GM18907 (cell line): ENCODE results near the gene NMB.
"Not testable (repeated sequence)": the region's sequence is repeated elsewhere in the genome, so short reads cannot be mapped to it uniquely, and the experiment has no call there.

Experiments
- ATAC-seq: cut with Tn5 transposase; IDR thresholded peaks from one replicate; pipeline ENCODE4 v1.9.1; 2021; ENCODE audit warnings: mild to moderate bottlenecking, moderate library complexity; ENCODE audit not compliant: unreplicated experiment

NMB gene

DNA sequence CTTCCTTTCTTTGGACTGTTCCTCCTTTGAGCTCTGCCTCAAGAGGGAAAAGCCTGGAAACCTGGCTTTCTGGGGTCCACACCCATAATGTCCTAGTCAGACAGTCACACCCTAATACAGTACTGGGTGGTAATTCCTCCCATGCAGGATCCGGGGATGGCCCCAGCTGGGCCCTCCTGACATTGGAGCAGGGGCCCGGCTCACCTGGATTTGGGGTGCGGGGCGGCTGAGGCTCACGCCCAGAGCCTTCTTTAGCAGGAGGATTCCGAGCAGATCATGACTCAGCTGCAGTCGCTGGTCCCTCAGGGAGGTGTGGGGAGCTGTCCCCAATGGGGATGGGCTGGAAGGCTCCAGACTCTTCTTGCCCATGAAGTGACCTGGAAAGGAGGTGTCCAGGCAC is 1.0 kb downstream of the NMB start:
- no peak for ATAC-seq

DNA sequence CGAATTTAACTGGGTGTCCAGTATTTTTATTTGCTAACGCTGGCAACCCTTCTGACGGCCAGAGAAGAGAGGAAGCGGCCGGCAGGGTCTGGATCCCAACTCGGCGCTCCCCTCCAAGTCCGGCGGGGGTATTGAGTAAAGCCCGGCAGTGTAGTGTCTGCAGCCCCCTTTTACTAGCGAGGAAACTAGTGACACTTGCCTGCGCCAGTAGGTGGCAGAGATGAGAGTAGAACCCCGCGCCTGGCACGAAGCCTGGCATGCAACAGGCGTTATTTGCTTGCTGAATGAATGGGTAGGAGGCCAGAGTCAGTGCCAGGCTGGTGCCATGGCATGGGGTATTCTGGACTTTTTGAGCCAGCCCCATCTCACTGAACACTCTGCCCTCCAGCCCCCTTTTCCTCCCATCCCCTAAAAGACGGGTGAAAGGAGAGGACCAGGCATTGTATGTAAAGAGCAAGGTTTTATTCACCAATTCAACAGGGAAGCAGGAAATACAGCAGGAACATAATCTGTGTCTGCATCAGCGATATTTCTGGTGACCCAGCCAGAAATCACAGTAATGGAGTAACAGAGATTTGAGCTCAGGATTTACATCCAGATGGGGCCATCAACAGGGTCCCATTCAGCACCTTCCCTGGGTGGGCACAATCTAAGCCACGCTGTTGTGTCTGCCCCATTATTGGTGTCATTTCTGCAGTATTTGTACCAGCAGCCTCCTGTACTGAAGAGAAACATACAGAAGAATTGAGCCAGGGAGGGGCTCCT is 3.1 kb downstream of the NMB start:
- ATAC-seq, result peak; percentile 43

DNA sequence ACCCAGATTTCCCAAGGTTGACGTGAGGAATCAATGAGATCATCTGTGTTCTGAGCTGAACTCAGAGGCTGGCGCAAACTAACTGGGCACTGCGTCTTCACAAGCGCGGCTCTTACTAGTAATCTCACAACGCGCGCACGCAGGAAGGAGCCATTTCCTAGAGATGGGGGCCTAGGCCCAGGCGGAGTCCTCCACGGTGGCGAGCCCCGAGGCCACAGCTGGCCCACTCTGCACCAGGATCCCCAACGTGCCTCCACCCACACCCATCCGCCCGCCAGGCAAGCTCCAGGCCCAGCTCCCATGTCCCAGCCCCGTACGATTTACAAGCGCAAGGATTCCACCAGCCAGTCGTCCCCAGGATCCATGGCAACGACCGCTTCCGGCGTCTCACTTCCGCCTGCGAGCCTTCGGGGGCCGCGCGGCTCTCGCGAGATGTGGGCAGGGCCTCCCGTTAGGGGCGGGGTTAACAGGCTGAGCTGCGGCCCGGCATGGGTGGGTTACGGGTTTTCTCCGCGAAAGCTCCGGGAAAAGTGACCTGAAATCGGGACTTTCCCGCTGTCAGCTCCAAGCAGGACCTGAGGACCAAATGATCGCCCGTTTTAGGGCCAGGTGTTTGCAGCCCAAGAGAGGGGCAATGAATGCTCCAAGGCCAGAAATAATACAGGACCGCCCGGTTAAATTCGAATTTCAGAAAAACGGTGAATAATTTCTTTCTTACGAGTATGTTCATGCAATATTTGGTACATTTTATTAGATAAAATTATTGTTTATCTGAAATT is 3.9 kb downstream of the NMB start, which contains the start of gene WDR73:
WDR73 (minus strand) TSS at position 374 of the 779 bp plus-strand sequence; CDS start at position 365, 9 bp downstream.
- ATAC-seq, result peak; percentile 86

DNA sequence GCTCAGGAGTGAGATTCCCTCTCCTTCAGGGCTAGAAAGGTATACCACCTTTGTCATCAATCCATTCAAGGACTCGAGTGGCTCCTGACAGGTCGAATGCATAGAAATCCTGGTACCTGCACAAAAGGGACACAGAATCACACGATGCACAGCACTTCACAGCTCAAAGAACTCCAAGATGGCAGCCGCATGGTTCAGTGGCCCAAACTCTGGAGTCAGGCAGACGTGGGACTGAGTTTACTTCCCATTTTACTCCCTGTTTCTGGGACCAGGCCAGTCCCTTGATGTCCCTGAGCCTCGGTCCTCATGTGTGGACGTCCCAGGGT is 4.5 kb downstream of the NMB start:
- ATAC-seq, result no peak

DNA sequence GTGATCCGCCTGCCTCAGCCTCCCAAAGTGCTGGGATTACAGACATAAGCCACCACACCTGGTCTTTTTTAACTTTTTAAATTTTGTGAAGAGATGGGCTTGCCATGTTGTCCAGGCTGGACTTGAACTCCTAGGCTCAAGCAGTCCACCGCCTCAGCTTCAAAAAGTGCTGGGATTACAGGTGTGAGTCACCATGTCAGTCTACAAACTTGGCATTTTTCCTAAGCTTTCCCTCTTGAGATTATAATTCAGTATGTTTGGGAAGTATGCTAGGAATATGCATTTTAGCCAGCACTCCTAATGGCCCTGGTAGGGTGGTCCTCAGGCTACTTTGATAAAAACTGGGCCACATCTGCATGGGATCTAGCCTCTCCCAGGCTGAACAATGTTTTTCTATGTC is 8.3 kb downstream of the NMB start:
- no peak for ATAC-seq

DNA sequence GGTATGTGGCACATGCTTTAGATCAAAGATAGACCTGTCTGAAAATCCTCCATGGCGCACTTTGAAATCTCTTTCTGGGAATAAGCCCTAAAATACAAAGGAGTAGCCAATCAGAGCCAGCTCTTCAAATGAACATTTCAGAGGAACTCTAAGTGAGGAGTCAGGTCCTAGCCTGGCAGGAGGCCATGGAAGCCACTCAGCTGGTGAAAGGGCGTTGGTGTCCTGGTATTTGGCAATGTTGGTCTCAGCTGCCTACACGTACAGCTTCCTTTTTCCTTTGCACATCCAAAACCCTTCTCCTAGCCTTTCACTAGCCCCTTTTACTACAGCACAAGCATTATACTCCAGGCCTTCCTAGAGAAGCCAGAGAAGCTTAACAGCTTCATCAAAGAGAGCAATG is 9.5 kb downstream of the NMB start:
- no peak for ATAC-seq

DNA sequence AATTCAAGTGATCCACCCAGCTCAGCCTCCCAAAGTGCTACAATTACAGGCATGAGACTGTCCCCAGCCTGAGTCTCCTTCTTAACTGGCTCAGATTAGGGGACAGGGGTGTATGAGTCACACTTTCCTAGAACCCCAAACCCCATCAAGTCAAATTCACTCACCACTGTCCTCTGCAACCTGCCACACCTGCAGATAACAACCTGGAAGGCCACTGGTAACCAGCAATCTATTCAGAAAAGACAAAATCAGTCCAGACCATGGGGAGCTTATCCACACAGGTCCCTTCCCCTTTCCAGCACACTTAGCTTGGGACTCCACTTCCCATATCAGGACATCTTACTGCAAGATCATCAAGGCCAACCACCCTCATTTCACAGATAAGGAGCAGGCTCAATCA is 10.3 kb downstream of the NMB start:
- ATAC-seq, result no peak

DNA sequence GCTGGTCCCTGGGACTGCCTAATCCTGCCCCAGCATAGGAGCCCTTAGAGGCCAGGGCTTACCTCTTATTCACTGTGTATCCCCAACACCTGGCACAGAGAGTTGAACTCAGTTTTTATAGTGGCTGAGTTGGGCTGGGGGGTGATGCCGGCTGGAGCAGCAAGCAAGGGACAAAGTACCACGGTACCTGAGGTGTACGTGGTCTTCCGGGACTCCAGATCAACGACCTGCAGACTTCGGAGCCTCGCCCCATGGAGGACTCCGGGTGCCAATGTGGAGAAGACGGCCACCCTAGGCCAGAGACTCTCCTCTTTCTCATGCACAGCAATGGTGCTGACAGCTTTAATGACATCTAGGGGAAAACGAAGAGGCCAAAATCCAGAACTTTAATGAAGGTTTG is 12.0 kb downstream of the NMB start:
- ATAC-seq, result no peak

DNA sequence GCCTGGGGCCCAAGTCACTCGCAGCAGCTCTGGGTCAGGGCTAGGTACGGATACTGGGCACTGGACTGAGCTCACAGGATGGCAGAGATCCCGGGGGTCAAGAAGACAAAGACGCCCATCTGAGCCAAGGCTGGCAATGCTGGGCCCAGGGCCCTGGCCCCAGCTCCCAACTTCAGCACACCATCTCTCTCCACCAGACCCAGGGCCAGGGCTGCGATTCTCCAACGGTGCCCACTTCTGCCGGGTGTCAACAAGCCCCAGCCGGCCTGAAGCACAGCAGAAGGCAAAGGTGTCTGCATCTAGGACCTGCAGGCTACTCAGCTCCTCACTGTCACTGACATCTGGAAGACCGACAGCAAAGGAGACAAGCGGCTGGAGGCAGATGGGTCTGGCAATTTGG is 12.5 kb downstream of the NMB start:
- ATAC-seq, result no peak

DNA sequence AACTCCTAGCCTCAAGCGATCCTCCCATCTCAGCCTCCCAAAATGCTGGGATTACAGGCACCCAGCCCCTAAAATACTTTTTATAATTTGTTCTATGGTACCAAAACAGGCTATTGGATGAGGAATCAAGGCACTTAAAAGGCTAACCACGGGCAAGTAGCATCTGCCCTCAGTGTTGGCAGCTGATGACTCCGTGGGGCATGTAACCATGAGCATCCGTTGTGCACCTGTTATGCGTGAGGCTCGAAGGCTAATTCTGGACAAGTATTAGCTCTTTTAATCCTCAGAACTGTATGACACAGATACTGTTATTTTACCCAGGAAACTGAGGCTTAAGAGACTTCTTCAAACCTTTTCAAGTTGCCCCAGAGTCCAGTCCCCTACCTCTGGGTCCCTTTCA is 14.2 kb downstream of the NMB start:
- no peak for ATAC-seq

DNA sequence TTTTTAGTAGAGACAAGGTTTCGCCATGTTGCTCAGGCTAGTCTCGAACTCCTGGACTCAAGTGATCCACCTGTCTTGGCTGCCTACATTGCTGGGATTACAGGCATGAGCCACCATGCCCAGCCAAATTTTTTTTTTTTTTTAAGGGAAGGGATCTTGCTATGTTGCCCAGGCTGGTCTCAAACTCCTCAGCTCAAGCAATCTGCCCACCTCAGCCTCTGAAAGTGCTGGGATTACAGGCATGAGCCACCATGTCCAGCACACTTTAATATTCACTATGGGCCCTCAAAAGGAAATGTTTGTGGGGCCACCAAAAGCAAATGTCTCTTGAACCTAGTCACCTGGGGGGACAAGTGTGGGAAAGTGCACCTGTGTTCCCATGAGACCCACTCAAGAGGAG is 15.4 kb downstream of the NMB start:
- not testable (repeated sequence) for ATAC-seq

DNA sequence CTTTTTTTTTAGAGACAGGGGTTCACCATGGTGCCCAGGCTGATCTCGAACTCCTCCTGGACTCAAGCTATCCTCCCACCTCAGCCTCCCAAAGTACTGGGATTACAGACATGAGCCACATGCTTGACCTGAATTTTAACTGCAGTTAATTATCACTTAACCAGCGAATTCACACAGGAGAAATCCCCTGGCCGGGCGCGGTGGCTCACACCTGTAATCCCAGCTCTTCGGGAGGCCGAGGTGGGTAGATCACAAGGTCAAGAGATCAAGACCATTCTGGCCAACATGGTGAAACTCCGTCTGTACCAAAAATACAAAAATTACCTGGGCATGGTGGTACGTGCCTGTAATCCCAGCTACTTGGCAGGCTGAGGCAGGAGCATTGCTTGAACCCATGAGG is 16.1 kb downstream of the NMB start:
- not testable (repeated sequence) for ATAC-seq

DNA sequence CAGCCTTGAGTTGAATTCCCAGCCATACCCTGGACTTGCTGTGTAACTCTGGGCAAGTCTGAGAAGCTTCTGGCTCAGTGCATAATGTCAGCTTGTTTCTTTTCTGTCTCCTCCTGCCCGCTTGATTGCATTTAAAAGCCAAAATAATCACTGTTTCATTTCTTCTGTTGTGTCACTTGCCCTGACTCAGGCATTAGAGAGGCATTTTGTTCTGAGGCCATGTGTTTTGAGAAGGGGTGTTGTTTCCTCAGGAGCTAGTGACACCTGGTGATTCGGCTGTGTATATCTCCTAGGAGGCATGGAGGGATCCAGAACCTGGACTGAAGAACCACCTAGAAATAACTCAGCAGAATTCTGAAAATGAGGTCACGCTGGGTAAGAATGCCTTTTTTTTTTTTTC is 19.9 kb downstream of the NMB start:
- no peak for ATAC-seq

DNA sequence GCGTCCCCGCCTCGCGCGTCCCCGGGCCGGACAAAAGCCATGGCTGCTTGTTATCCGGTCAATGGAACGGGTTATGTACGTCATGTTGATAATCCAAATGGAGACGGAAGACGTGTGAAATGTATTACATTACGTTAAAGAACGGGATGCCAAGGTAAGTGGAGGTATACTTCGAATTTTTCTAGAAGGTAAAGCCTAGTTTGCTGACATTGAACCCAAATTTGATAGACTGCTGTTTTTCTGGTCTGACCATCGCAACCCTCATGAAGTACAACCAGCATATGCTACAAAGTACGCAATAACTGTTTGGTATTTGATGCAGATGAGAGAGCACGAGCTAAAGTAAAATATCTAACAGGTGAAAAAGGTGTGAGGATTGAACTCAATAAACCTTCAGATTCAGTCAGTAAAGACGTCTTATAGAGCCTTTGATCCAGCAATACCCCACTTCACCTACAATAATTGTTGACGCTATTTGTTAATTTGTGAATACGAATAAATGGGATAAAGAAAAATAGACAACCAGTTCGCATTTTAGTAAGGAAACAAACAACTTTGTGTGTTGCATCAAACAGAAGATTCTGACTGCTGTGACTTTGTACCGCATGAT is 23.7 kb downstream of the NMB start:
- no peak for ATAC-seq

DNA sequence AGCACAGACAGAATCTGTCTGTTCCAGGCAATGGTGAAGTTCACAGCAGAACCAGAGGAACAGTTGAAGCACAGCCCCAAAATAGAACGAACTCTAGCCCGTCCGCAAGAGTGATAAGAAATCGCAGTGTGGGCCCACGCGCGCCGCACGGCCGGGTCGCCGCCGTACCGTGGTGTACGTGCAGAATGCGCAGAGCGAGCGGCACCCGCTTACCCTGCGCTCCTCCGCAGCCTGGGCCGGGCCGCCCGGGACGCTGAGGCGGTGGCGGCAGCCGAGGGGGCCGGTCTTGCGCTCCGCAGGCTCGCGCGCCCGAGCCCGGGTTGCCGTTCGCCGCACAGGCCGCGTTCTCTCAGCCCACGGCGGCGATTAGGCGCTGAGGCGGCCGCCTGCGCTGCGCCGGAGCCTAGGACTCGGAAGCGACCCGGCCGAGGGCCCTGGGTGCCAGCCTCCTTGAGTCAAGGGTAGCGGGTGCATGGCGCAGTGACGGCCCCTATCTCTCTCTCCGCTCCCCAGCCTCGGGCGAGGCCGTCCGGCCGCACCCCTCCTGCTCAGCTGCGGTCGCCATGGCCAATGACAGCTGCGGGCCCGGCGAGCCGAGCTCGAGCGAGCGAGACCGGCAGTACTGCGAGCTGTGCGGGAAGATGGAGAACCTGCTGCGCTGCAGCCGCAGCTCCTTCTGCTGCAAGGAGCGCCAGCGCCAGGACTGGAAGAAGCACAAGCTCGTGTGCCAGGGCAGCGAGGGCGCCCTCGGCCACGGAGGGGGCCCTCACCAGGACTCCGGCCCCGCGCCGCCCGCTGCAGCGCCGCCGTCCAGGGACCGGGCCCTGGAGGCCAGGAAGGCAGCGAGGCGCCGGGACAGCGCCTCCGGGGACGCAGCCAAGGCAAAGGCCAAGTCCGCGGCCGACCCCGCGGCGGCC is 24.4 kb downstream of the NMB start:
- peak; percentile 44 for ATAC-seq

DNA sequence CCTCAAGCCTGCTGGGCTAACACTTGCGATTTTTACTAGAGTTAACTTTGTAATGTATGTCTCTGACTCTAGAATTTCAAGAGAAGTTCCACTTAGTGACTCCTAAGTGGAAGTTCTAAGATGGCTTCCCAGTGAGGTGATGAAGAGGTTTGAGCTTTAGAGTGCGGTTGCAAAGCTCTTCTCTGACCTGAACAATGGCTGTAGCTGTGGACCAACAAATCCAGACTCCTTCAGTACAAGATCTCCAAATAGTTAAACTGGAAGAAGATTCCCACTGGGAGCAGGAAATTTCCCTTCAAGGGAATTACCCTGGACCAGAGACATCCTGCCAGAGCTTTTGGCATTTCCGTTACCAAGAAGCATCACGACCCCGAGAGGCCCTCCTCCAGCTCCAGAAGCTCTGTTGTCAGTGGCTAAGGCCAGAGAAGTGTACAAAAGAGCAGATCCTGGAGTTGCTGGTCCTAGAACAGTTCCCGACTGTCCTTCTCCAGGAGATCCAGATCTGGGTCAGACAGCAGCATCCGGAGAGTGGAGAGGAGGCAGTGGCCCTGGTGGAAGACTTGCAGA is 26.2 kb downstream of the NMB start:
- ATAC-seq, result no peak

DNA sequence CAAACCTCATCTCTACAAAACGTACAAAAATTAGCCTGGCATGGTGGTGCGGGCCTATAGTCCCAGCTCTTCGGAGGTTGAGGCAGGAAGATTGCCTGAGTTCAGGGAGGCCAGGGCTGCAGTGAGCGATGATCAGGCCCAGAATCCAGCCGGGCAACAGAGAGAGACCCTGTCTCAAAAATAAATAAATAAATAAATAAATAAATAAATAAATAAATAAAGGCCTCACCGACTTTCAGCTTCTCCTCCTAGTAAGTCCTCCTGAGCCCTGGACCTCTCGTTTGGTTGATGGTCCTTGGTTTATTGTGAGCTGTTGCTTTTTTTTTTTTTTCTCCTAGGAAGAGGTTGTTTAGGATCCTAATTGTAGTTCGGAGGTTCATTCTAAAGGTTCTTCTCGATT is 29.0 kb downstream of the NMB start:
- no peak for ATAC-seq

DNA sequence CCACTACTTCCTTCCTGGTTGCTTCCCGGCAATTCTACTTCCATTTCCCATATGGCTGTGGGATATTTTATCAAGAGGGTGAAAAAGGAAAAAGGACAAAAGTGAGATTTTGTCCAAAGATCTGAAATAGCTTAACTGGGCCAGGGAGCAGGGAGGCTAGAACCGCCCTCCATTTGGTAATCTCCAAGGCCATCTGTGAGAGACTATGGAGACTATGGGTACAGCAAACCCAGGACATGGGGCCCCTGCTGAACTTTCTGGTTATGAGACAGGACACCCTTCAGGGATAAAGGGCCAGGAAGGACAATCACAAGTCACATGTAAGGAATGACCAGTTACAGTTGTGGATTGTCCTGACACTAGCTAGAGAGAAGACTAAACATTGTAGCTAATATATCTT is 32.9 kb downstream of the NMB start:
- no peak for ATAC-seq

DNA sequence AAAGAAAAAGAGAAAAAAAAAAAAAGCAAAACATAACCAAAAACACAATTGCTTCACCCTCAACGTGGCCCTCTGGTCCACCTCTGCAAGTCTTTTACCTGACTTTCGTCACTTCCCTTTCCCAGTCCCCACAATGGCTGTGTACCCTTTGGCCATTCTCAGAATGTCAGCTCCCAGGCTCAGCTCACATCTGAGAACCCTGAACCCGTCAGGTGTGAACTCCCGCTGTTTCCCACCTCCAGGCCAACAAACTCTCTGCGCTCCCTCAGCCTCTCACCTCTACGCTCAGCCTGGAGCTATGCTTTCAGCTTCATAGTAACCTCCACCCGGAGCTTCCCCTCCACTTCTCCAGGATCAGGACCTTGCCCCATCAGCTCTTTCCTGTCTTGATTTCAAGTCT is 33.6 kb downstream of the NMB start:
- ATAC-seq, result no peak

DNA sequence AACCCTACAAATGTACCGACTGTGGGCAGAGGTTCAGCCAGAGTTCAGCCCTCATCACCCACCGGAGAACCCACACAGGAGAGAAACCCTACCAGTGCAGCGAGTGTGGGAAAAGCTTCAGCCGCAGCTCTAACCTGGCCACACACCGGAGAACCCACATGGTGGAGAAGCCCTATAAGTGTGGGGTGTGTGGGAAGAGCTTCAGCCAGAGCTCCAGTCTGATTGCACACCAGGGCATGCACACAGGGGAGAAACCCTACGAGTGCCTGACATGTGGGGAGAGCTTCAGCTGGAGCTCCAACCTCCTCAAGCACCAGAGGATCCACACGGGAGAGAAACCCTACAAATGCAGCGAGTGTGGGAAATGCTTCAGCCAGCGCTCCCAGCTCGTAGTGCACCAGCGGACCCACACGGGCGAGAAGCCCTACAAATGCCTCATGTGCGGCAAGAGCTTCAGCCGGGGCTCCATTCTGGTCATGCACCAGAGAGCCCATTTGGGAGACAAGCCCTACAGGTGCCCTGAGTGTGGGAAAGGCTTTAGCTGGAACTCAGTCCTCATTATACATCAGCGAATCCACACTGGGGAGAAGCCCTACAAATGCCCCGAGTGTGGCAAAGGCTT is 36.5 kb downstream of the NMB start:
- ATAC-seq, result no peak
